Adipocyte (in vitro differentiated cells): ENCODE data around the gene C4orf46.
A peak's percentile ranks its signal among the peaks of the same experiment; 100 is the strongest.
"Not testable (repeated sequence)": the region's sequence is repeated elsewhere in the genome, so short reads cannot be mapped to it uniquely, and the experiment has no call there.

ENCODE experiments used
- DNase-seq: peaks from one replicate; pipeline ENCODE4 v3.0.0-alpha.2; 2015; ENCODE audit warnings: low read depth
- H3K27me3 ChIP-seq: replicated peaks from 2 replicates; pipeline ENCODE4 v1.7.0; 2013; ENCODE audit warnings: mild to moderate bottlenecking, low read length, moderate library complexity; ENCODE audit not compliant: control insufficient read depth, insufficient read depth
- H3K36me3 ChIP-seq: 2 replicates; pipeline ENCODE4 v1.7.0; 2013; ENCODE audit warnings: low read length, mild to moderate bottlenecking, moderate library complexity; ENCODE audit not compliant: control insufficient read depth, insufficient read depth, severe bottlenecking
- H3K4me1 ChIP-seq: 2 replicates; pipeline ENCODE4 v1.7.0; 2013; ENCODE audit warnings: mild to moderate bottlenecking, low read length, moderate library complexity; ENCODE audit not compliant: control insufficient read depth, insufficient read depth
- H3K4me3 ChIP-seq: 2 replicates; pipeline ENCODE4 v1.7.0; 2013; ENCODE audit warnings: mild to moderate bottlenecking, low read length, moderate library complexity
- H3K9ac ChIP-seq: 2 replicates; pipeline ENCODE4 v1.7.0; 2013; ENCODE audit warnings: mild to moderate bottlenecking, low read length, moderate library complexity
- H3K9me3 ChIP-seq: 2 replicates; pipeline ENCODE4 v1.7.0; 2013; ENCODE audit warnings: mild to moderate bottlenecking, low read length, moderate library complexity; ENCODE audit not compliant: control insufficient read depth

The C4orf46 gene

DNA sequence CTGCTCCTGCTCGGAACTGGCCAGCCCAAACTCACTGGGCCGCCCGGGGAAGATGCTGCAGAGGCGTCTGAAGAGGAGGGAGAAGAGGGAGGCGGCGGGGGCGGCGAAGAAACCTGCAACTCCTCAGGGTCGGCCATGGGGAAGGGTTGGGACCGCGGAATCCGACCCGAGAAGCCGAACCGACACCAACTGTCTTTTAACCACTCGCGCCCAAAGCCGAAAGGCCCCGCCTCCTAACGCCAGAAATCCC, at the start of gene C4orf46:
Gene C4orf46, minus strand, starts transcription at position 223 of the 250 bp plus-strand sequence. Its CDS starts 86 bp downstream, at position 137.
- Histone ChIP-seq H3K4me1 (peaks cover 11% of the 10 kb centered on the region), H3K36me3 (no peaks in the 10 kb centered on the region), H3K27me3 (no peaks in the 10 kb centered on the region), H3K4me3 (peak within 1 kb of the TSS; percentile 95), H3K9ac (peak within 1 kb of the TSS; percentile 95), H3K9me3 (no peaks in the 10 kb centered on the region)
- DNase-seq: no peak

DNA sequence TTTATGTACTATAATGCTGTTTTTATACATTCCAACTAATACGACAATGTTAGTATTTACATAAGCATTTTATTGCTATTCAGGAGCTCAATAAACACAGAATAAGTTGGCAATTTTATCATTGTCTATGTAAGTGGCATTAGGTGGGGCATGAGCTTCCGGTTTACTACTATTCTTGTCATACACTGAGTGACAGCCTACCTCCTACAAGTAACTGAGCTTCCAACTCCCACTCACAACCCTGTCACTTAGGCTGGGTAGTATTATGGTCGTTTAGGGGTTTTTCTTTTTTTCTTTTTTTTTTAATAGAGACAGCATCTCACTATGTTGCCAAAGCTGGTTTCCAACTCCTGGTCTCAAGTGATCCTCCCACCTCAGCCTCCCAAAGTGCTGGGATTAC, 44.1 kb upstream of the C4orf46 start:
- H3K4me3 ChIP-seq: no peak overlapping the region

DNA sequence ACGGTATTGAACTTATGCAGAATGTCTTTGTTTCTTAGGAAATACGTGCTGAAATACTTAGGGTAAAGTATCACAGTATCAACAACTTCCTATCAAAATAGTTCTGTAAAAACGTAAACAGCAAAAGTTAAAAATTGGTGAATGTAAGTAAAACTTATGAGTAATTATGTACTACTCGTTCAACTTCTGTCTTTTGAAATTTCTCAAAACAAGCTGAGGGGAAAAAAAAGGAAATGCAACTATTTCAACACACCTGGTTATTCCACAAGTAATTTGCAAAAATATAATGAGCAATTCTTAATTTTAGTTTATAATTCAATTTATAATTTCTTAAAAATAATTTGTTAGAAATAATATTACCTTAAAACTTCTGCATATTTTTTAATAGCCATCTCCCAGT, 43.2 kb upstream of the C4orf46 start:
- Histone ChIP-seq H3K9me3 (no peaks in the 10 kb centered on the region), H3K9ac (no peak overlapping the region), H3K27me3 (no peaks in the 10 kb centered on the region), H3K4me3 (no peak overlapping the region), H3K36me3 (peaks cover 95% of the 10 kb centered on the region), H3K4me1 (peaks cover 4% of the 10 kb centered on the region)
- no peak for DNase-seq

More for the DNA sequence above, 44.1 kb upstream of the C4orf46 start:
- no peaks in the 10 kb centered on the region for H3K9me3 ChIP-seq
- H3K4me1 ChIP-seq: peaks cover 6% of the 10 kb centered on the region
- peaks cover 92% of the 10 kb centered on the region for H3K36me3 ChIP-seq
- no peak overlapping the region for H3K9ac ChIP-seq
- DNase-seq: no peak
- H3K27me3 ChIP-seq: no peaks in the 10 kb centered on the region

DNA sequence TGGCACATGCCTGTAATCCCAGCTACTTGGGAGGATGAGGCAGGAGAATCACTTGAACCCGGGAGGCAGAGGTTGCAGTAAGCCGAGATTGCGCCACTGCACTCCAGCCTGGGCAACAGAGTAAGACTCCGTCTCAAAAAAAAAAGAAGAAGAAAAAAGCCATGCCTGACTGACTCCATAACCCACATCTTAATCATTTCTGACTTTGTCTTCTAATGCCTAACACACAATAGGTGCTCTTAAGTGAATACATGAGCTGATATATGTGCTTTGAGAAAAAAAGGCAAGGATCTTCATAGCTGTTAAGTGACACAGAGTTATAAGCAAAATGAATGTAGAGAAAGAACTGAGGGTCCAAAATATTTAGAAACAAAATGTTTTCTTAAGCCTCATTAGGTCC, 40.9 kb upstream of the C4orf46 start:
- not testable (repeated sequence) for DNase-seq, H3K4me3 ChIP-seq, H3K9ac ChIP-seq, H3K4me1 ChIP-seq, H3K9me3 ChIP-seq, H3K27me3 ChIP-seq
- H3K36me3 ChIP-seq: peaks cover 94% of the 10 kb centered on the region

DNA sequence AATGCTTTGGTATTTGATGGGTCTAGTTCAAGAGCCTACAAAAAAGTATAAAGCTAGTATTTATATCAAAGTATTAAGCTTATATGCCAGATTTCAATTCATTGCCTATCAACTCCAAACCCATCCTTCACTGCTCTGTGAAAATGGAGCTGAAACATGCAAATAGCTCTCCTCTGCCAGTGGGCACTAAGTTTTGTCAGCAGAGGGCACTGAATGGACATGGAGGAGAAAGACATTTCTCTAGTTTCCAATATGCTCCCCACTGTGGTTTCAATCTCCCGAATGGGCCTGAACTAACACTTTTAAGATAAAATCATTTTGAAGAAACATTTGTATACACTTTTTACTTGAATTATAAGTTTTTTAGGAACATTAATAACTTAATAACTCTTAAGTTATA, 39.1 kb upstream of the C4orf46 start:
- Histone ChIP-seq H3K27me3 (no peaks in the 10 kb centered on the region), H3K9me3 (no peaks in the 10 kb centered on the region), H3K9ac (no peak overlapping the region), H3K4me1 (no peaks in the 10 kb centered on the region), H3K4me3 (no peak overlapping the region), H3K36me3 (peaks cover 95% of the 10 kb centered on the region)
- peak; percentile 19 for DNase-seq

DNA sequence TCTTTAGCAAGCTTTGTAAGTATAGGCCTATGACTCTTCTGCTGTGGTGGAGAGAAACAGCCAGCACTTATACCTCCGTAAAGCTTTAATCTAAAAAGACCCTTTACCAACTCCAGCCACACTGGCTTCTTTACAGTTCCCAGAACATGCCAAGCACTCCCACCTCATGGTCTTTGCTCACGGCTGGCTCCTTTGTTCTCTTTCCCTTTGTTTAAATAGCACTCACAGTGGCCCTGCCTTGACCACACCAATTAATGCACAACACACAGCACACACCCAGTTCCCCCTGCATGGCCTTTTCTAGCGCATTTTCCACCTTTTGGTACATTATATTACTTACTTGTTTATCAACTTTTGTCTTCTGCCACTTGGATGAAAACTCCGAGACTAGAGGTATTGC, 32.6 kb upstream of the C4orf46 start:
- Histone ChIP-seq H3K4me3 (no peak overlapping the region), H3K9ac (no peak overlapping the region), H3K9me3 (no peaks in the 10 kb centered on the region), H3K4me1 (no peaks in the 10 kb centered on the region), H3K36me3 (peaks cover 85% of the 10 kb centered on the region), H3K27me3 (no peaks in the 10 kb centered on the region)
- DNase-seq: no peak

DNA sequence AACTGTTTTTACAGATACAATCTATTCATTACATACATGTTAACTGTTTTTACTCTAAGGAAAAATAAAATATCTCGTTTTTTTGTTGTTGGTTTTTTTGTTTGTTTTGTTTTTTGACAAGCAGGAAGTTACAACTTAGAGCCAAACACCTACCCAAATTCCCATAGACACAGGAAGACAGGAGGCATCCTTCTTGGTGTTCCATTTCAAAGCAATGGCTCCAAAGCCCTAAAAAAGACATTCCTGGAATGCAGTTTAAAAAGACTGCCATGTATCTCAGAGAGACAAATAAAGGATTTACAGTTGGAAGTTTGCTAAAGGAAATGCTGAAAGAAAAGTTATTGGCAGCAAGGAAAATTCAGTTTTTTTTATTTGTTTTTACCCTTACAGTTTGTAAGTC, 17.1 kb upstream of the C4orf46 start:
- DNase-seq: no peak
- H3K9me3 ChIP-seq: no peaks in the 10 kb centered on the region
- no peak overlapping the region for H3K9ac ChIP-seq
- H3K4me3 ChIP-seq: no peak overlapping the region
- peaks cover 66% of the 10 kb centered on the region for H3K36me3 ChIP-seq
- peaks cover 2% of the 10 kb centered on the region for H3K4me1 ChIP-seq
- no peaks in the 10 kb centered on the region for H3K27me3 ChIP-seq

DNA sequence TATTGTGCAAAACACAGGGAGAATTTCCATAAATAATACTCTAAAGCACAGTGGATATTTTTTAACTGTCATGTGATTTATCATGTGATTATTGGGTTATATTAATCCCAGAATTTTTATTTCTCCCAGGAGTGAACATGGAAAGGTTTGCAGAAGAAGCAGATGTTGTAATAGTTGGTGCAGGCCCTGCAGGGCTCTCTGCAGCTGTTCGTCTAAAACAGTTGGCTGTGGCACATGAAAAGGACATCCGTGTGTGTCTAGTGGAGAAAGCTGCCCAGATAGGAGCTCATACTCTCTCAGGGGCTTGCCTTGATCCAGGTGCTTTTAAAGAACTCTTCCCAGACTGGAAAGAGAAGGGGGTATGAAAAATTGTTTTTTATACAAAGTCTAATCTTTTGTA, 10.4 kb upstream of the C4orf46 start:
- no peaks in the 10 kb centered on the region for H3K9me3 ChIP-seq
- H3K9ac ChIP-seq: no peak overlapping the region
- H3K27me3 ChIP-seq: no peaks in the 10 kb centered on the region
- no peak overlapping the region for H3K4me3 ChIP-seq
- no peak for DNase-seq
- H3K36me3 ChIP-seq: peaks cover 54% of the 10 kb centered on the region
- H3K4me1 ChIP-seq: peaks cover 10% of the 10 kb centered on the region

DNA sequence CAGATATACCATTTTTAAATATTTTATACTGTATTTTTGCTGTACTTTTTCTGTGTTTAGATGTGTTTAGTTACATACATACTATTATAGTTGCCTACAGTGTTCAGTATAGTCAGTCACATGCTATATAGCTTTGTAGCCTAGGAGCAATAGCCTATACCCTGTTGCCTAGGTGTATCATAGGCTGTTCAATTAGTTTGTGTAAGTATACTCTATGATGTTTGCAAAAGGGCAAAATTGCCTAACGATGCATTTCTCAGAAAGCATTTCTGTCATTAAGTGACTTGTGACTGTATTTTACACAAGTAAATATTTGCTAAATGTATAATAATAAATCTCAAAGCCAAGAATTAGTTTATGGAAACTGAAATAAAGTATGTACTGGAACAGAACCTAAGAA, 9.9 kb upstream of the C4orf46 start:
- H3K9ac ChIP-seq: no peak overlapping the region
- H3K4me1 ChIP-seq: peaks cover 10% of the 10 kb centered on the region
- H3K9me3 ChIP-seq: no peaks in the 10 kb centered on the region
- DNase-seq: no peak
- H3K27me3 ChIP-seq: no peaks in the 10 kb centered on the region
- H3K4me3 ChIP-seq: no peak overlapping the region
- H3K36me3 ChIP-seq: peaks cover 50% of the 10 kb centered on the region

DNA sequence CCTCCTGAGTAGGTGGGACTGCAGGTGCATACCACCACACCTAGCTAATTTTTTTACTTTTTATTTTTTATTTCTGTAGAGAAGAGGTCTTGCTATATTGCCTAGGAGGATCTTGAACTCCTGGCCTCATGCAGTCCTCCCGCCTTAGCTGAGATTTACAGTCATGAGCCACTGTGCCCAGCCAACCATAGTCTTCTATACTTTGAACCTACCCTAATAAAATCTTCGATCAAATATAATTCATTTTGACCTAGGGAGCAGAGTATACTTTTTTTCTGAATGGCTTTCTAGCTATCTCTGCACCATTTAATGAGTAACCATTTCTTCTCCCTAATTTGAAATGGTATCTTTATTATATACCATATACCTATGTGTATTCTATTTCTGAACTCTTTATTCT, 7.1 kb upstream of the C4orf46 start:
- no peak for DNase-seq
- no peak overlapping the region for H3K4me3 ChIP-seq
- H3K9me3 ChIP-seq: no peaks in the 10 kb centered on the region
- H3K4me1 ChIP-seq: peaks cover 10% of the 10 kb centered on the region
- no peak overlapping the region for H3K9ac ChIP-seq
- H3K27me3 ChIP-seq: no peaks in the 10 kb centered on the region
- peaks cover 23% of the 10 kb centered on the region for H3K36me3 ChIP-seq

DNA sequence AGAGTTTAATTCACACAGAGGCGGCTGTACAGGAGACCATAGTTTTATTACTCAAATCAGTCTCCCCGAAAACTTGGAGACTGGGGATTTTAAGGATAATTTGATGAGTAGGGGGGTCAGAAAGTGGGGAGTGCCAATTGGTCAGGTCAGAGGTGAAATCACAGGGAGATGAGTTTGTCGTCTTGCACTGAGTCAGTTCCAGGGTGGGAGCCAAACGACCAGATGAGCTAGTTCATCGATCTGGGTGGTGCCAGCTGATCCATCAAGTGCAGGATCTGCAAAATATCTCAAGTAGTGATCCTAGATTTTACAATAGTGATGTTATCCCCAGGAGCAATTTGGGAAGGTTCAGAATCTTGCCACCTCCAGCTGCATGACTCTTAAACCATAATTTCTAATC, 4.4 kb upstream of the C4orf46 start:
- no peak overlapping the region for H3K9ac ChIP-seq

DNA sequence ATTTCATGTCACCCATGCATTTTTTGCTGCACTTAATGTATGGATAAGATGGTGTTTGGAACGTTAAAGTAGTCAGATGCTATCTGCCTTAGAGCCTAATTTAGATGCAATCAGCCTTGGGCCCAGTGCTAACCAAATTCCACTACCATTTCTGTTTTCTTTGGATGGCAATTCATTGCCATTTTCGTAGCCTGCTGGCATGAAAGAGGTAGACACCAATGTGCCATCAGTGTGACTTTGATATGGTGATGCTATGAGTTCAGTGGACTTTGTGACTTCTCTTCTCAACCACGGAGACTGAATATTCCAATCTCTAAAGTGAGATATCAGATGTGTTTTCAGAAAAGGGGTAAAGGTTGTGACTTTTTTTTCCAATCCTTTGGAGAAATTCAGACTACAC, 1.9 kb upstream of the C4orf46 start:
- no peak for DNase-seq
- Histone ChIP-seq H3K4me1 (peaks cover 11% of the 10 kb centered on the region), H3K36me3 (no peaks in the 10 kb centered on the region), H3K4me3 (peak overlapping the region; percentile 95), H3K27me3 (no peaks in the 10 kb centered on the region), H3K9ac (no peak overlapping the region), H3K9me3 (no peaks in the 10 kb centered on the region)

More for the DNA sequence above, 4.4 kb upstream of the C4orf46 start:
- Histone ChIP-seq H3K9me3 (no peaks in the 10 kb centered on the region), H3K4me1 (peaks cover 3% of the 10 kb centered on the region), H3K4me3 (no peak overlapping the region), H3K36me3 (peaks cover 8% of the 10 kb centered on the region), H3K27me3 (no peaks in the 10 kb centered on the region)
- no peak for DNase-seq
